Parathyroid adenoma (tissue), 2 donors: ENCODE measurements around the gene MTFR1L.
A peak's percentile ranks its signal among the peaks of the same experiment; 100 is the strongest.

Experiments
- H2AFZ ChIP-seq: fragments of 300-600 bp; sonication (generic); one replicate; pipeline ENCODE4 v1.7.0; 2017; ENCODE audit warnings: antibody characterized with exemption, mild to moderate bottlenecking
- H3K27ac ChIP-seq: fragments of 300-600 bp; sonication (generic); one replicate; pipeline ENCODE4 v1.7.0; 2017
- H3K27me3 ChIP-seq: fragments of 300-600 bp; sonication (generic); one replicate; pipeline ENCODE4 v1.7.0; 2017; ENCODE audit warnings: low read length; ENCODE audit not compliant: control insufficient read depth, insufficient read depth
- H3K36me3 ChIP-seq: fragments of 300-600 bp; sonication (generic); one replicate; pipeline ENCODE4 v1.7.0; 2017; ENCODE audit warnings: low read length; ENCODE audit not compliant: control insufficient read depth, insufficient read depth
- H3K4me1 ChIP-seq: fragments of 300-600 bp; sonication (generic); one replicate; pipeline ENCODE4 v1.7.0; 2017; ENCODE audit warnings: control low read depth
- H3K4me2 ChIP-seq: fragments of 300-600 bp; sonication (generic); one replicate; pipeline ENCODE4 v1.7.0; 2017; ENCODE audit warnings: low read length
- H3K4me3 ChIP-seq: fragments of 300-600 bp; sonication (generic); one replicate; pipeline ENCODE4 v1.7.0; 2017; ENCODE audit warnings: low read depth, low read length
- H3K79me2 ChIP-seq: fragments of 300-600 bp; sonication (generic); one replicate; pipeline ENCODE4 v1.7.0; 2017; ENCODE audit warnings: control low read depth
- H3K9ac ChIP-seq: fragments of 300-600 bp; sonication (generic); one replicate; pipeline ENCODE4 v1.7.0; 2017; ENCODE audit warnings: mild to moderate bottlenecking
- H3K9me3 ChIP-seq: fragments of 300-600 bp; sonication (generic); one replicate; pipeline ENCODE4 v1.7.0; 2017; ENCODE audit warnings: low read length; ENCODE audit not compliant: control insufficient read depth
- CTCF ChIP-seq: fragments of 300-600 bp; sonication (generic); IDR thresholded peaks from one replicate; pipeline ENCODE4 v1.7.0; 2017; ENCODE audit warnings: antibody characterized with exemption, mild to moderate bottlenecking
- donor health status: primary hyperparathyroidism.

The MTFR1L gene

GRCh38 chr1:25819491-25820246, at the start of gene MTFR1L:
Gene MTFR1L (plus strand): TSS chr1:25819954. CDS start chr1:25823105, 3,151 bp downstream.
- Histone ChIP-seq H3K27me3 (no peaks in the 10 kb centered on the region), H3K36me3 (no peaks in the 10 kb centered on the region), H3K79me2 (peaks cover 4% of the 10 kb centered on the region), H3K9me3 (no peaks in the 10 kb centered on the region), H3K27ac (peak within 1 kb of the TSS; percentile 88), H3K9ac (peak within 1 kb of the TSS; percentile 74), H3K4me3 (peak within 1 kb of the TSS; percentile 95), H3K4me2 (peak within 1 kb of the TSS; percentile 98), H3K4me1 (peaks cover 8% of the 10 kb centered on the region), H2AFZ (peak within 1 kb of the TSS; percentile 86)
- TF ChIP-seq CTCF, result no peak

- Histone ChIP-seq H2AFZ (no peak overlapping the region), H3K9me3 (no peaks in the 10 kb centered on the region), H3K27ac (peak overlapping the region; percentile 76), H3K4me1 (peaks cover 38% of the 10 kb centered on the region), H3K27me3 (no peaks in the 10 kb centered on the region), H3K4me3 (peak overlapping the region; percentile 20), H3K4me2 (peak overlapping the region; percentile 70), H3K9ac (no peak overlapping the region), H3K79me2 (no peaks in the 10 kb centered on the region), H3K36me3 (no peaks in the 10 kb centered on the region)
- TF ChIP-seq CTCF, result no peak
Observed at GRCh38 chr1:25770541-25771220, 49.1 kb upstream of the MTFR1L start.

GRCh38 chr1:25771221-25772114, 48.3 kb upstream of the MTFR1L start:
- Histone ChIP-seq H3K27ac (peak overlapping the region; percentile 76), H3K4me2 (peak overlapping the region; percentile 70), H3K27me3 (no peaks in the 10 kb centered on the region), H3K4me1 (peaks cover 33% of the 10 kb centered on the region), H2AFZ (peak overlapping the region; percentile 56), H3K79me2 (no peaks in the 10 kb centered on the region), H3K4me3 (peak overlapping the region; percentile 20), H3K36me3 (no peaks in the 10 kb centered on the region), H3K9me3 (no peaks in the 10 kb centered on the region), H3K9ac (no peak overlapping the region)
- TF ChIP-seq CTCF, result no peak

GRCh38 chr1:25772164-25772563, 47.6 kb upstream of the MTFR1L start:
- H3K27ac ChIP-seq, result peak overlapping the region; percentile 76
- H3K9ac ChIP-seq, result no peak overlapping the region
- H3K27me3 ChIP-seq, result no peaks in the 10 kb centered on the region
- peaks cover 33% of the 10 kb centered on the region for H3K4me1 ChIP-seq
- H3K9me3 ChIP-seq, result no peaks in the 10 kb centered on the region
- no peaks in the 10 kb centered on the region for H3K79me2 ChIP-seq
- H3K4me3 ChIP-seq, result no peak overlapping the region
- no peaks in the 10 kb centered on the region for H3K36me3 ChIP-seq
- H3K4me2 ChIP-seq, result peak overlapping the region; percentile 70
- peak overlapping the region; percentile 56 for H2AFZ ChIP-seq
- TF ChIP-seq CTCF, result no peak
